Stimulated activated CD8-positive, alpha-beta memory T cell treated with anti-CD3 and anti-CD28 coated beads, Interleukin-4, amount 100 ng/mL, for 48 hours (primary cell): ENCODE measurements around the gene DRG2.
A peak's percentile ranks its signal among the peaks of the same experiment; 100 is the strongest.

Source experiments
- DNase-seq: peaks from one replicate; pipeline ENCODE4 v3.0.0-alpha.2; 2020

Gene DRG2

GRCh38 chr17:18079543-18079942 lies 8.2 kb upstream of the DRG2 start:
- no peak for DNase-seq

- no peak for DNase-seq
Measured at GRCh38 chr17:18084256-18084655, 3.5 kb upstream of the DRG2 start.

- no peak for DNase-seq
Measured at GRCh38 chr17:18089613-18090012, 1.9 kb downstream of the DRG2 start.

GRCh38 chr17:18093616-18094408 lies 6.1 kb downstream of the DRG2 start:
- peak; percentile 39 for DNase-seq

- DNase-seq, result no peak
Measured at GRCh38 chr17:18094409-18094807, 6.7 kb downstream of the DRG2 start.

GRCh38 chr17:18099516-18099915 lies 11.8 kb downstream of the DRG2 start:
- no peak for DNase-seq

- no peak for DNase-seq
Measured at GRCh38 chr17:18100616-18101015, 12.9 kb downstream of the DRG2 start.

- DNase-seq, result no peak
Measured at GRCh38 chr17:18101828-18102227, 14.1 kb downstream of the DRG2 start.

GRCh38 chr17:18102640-18103039 lies 14.9 kb downstream of the DRG2 start:
- DNase-seq, result no peak

- DNase-seq, result no peak
Measured at GRCh38 chr17:18105027-18105426, 17.3 kb downstream of the DRG2 start.

GRCh38 chr17:18105595-18105994 lies 17.8 kb downstream of the DRG2 start:
- no peak for DNase-seq

- DNase-seq, result no peak
Measured at GRCh38 chr17:18106211-18106610, 18.5 kb downstream of the DRG2 start.

- DNase-seq, result no peak
Measured at GRCh38 chr17:18107061-18107790, 19.5 kb downstream of the DRG2 start.

GRCh38 chr17:18107971-18108370 lies 20.2 kb downstream of the DRG2 start:
- no peak for DNase-seq

- DNase-seq, result no peak
Measured at GRCh38 chr17:18108401-18109312, 20.9 kb downstream of the DRG2 start, which contains the start of gene MYO15A. MYO15A (plus strand) TSS chr17:18108756; CDS start chr17:18118801, 10,045 bp downstream.

GRCh38 chr17:18109935-18110485 lies 22.3 kb downstream of the DRG2 start:
- no peak for DNase-seq

GRCh38 chr17:18110636-18111145 lies 22.9 kb downstream of the DRG2 start:
- no peak for DNase-seq

- DNase-seq, result no peak
Measured at GRCh38 chr17:18111330-18111971, 23.7 kb downstream of the DRG2 start.

GRCh38 chr17:18115517-18115916 lies 27.8 kb downstream of the DRG2 start:
- no peak for DNase-seq

GRCh38 chr17:18116078-18116477 lies 28.3 kb downstream of the DRG2 start:
- no peak for DNase-seq

GRCh38 chr17:18117533-18117932 lies 29.8 kb downstream of the DRG2 start:
- DNase-seq, result no peak
